ENCODE results near the gene TSPAN5. TPM values are rescaled to one million over a fixed set of nuclear protein-coding genes. Genes with fewer than 3 reads are reported as not detected.

The TSPAN5 gene
- total and polyA plus RNA-seq, 2 of the 4 experiments (the other 2 are of a cell fraction) = 64.8 to 79.6 TPM

DNA sequence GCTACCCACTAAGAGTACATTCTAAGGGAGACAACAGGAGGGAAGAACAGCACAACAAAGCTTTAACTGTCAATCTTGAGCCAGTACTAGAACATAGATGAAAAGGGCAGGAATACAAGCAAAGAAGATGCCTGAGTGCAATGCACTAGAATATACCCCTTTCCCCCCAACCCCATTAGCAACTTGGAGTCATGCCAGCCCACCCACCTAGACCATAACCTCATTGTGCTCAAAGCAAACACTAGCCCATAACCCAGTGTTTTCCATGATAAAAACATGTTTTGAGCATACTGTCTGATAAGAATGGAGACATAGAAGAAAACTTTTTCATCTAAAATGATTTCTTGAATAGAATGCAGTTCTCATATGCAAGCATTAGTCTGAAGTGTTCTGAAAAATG is 214.0 kb downstream of the TSPAN5 start:
- no peak overlapping the region for H3K4me3 ChIP-seq (ENCODE audit: insufficient read depth, low read depth, low read length)
- ATAC-seq (ENCODE audit: low read depth) (no peak), DNase-seq (no peak)
- H3K4me1 ChIP-seq (ENCODE audit: control insufficient read depth, insufficient read depth, low read length) = peaks cover 5% of the 10 kb centered on the region
- H2AFZ ChIP-seq (replicated peaks; ENCODE audit: low read length, poor library complexity) = no peak overlapping the region
- no TSS peak for BruUV-seq (replicated peaks)
- no peak for TF ChIP-seq MAFK (IDR thresholded peaks at IDR 0.05; ENCODE audit: low read depth, low read length)
- no peak for TF ChIP-seq RAD21 (IDR thresholded peaks at IDR 0.05; ENCODE audit: low read length)
- TF ChIP-seq, protein P1, sequence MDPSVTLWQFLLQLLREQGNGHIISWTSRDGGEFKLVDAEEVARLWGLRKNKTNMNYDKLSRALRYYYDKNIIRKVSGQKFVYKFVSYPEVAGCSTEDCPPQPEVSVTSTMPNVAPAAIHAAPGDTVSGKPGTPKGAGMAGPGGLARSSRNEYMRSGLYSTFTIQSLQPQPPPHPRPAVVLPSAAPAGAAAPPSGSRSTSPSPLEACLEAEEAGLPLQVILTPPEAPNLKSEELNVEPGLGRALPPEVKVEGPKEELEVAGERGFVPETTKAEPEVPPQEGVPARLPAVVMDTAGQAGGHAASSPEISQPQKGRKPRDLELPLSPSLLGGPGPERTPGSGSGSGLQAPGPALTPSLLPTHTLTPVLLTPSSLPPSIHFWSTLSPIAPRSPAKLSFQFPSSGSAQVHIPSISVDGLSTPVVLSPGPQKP (IDR thresholded peaks at IDR 0.05; ENCODE audit: borderline replicate concordance, low read depth, low read length) = no peak
- TF ChIP-seq CHD1 (IDR thresholded peaks at IDR 0.05; ENCODE audit: low read depth, low read length) = no peak
- no peak for TF ChIP-seq RCOR1 (IDR thresholded peaks at IDR 0.05; ENCODE audit: insufficient replicate concordance, low read length)
- no peak for TF ChIP-seq NFE2L2 (IDR thresholded peaks at IDR 0.05; ENCODE audit: low read depth, low read length)
- TF ChIP-seq POLR2A (IDR thresholded peaks at IDR 0.05; ENCODE audit: low read depth, low read length) = no peak
- TF ChIP-seq, protein P2, sequence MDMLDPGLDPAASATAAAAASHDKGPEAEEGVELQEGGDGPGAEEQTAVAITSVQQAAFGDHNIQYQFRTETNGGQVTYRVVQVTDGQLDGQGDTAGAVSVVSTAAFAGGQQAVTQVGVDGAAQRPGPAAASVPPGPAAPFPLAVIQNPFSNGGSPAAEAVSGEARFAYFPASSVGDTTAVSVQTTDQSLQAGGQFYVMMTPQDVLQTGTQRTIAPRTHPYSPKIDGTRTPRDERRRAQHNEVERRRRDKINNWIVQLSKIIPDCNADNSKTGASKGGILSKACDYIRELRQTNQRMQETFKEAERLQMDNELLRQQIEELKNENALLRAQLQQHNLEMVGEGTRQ (IDR thresholded peaks at IDR 0.05; ENCODE audit: low read depth, low read length) = no peak
- no peak for TF ChIP-seq FOS (IDR thresholded peaks at IDR 0.05; ENCODE audit: low read depth, low read length)
- TF ChIP-seq, protein P3, sequence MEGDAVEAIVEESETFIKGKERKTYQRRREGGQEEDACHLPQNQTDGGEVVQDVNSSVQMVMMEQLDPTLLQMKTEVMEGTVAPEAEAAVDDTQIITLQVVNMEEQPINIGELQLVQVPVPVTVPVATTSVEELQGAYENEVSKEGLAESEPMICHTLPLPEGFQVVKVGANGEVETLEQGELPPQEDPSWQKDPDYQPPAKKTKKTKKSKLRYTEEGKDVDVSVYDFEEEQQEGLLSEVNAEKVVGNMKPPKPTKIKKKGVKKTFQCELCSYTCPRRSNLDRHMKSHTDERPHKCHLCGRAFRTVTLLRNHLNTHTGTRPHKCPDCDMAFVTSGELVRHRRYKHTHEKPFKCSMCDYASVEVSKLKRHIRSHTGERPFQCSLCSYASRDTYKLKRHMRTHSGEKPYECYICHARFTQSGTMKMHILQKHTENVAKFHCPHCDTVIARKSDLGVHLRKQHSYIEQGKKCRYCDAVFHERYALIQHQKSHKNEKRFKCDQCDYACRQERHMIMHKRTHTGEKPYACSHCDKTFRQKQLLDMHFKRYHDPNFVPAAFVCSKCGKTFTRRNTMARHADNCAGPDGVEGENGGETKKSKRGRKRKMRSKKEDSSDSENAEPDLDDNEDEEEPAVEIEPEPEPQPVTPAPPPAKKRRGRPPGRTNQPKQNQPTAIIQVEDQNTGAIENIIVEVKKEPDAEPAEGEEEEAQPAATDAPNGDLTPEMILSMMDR (conservative IDR thresholded peaks at IDR 0.05; ENCODE audit: low read depth, low read length) = no peak
- no peak for TF ChIP-seq MXI1 (IDR thresholded peaks at IDR 0.05; ENCODE audit: borderline replicate concordance, low read depth, low read length)
- no peak for TF ChIP-seq RFX5 (IDR thresholded peaks at IDR 0.05; ENCODE audit: low read depth, low read length)
- TF ChIP-seq BHLHE40 (IDR thresholded peaks at IDR 0.05; ENCODE audit: low read depth, low read length) = no peak
- TF ChIP-seq CEBPB (IDR thresholded peaks at IDR 0.05; ENCODE audit: low read depth, low read length) = no peak
- no peak for TF ChIP-seq SMC3 (IDR thresholded peaks at IDR 0.05; ENCODE audit: low read depth, low read length)
- no peak for TF ChIP-seq MAZ (IDR thresholded peaks at IDR 0.05; ENCODE audit: borderline replicate concordance, low read depth, low read length)
- H3K36me3 ChIP-seq (ENCODE audit: control insufficient read depth, insufficient read depth, low read length) = peaks cover 12% of the 10 kb centered on the region
- H3K27me3 ChIP-seq (ENCODE audit: control insufficient read depth, insufficient read depth, low read length) = no peaks in the 10 kb centered on the region
- no peak overlapping the region for H3K27ac ChIP-seq (ENCODE audit: insufficient read depth, low read length)
- ChIA-PET CTCF (no interaction called here), POLR2A (ENCODE audit: unreplicated experiment) (no interaction called here)
- H3K9me3 ChIP-seq (ENCODE audit: control insufficient read depth, insufficient read depth, low read length) = no peaks in the 10 kb centered on the region
- no peak overlapping the region for H4K8ac ChIP-seq (ENCODE audit: low read depth in 2 of 2, low read length in 2 of 2)
- no peak overlapping the region for H3K14ac ChIP-seq (replicated peaks; ENCODE audit: low read depth, low read length)
- dilution Hi-C loops (cut with HindIII; ENCODE audit: low sequenced_read_pairs, unreplicated experiment) (no loop called here), intact Hi-C loops (cut with micrococcal nuclease) (no loop called here), in situ Hi-C loops (cut with MboI; ENCODE audit: low sequenced_read_pairs) (no loop called here)
- no peak overlapping the region for H3K56ac ChIP-seq (ENCODE audit: extremely low read depth, insufficient read depth, low read length)
- no peak overlapping the region for H4K5ac ChIP-seq (ENCODE audit: low read depth, low read length)
- no peak overlapping the region for H2AK5ac ChIP-seq (ENCODE audit: low read depth, low read length)
- no peaks in the 10 kb centered on the region; a peak in 1 of 4 replicates for H3K79me1 ChIP-seq (ENCODE audit: low read depth in 1 of 2, low read length in 2 of 2)
- H2BK15ac ChIP-seq (ENCODE audit: low read depth, low read length) = no peak overlapping the region
- no peak overlapping the region for H2BK120ac ChIP-seq (ENCODE audit: low read depth, low read length)
- H2BK5ac ChIP-seq (ENCODE audit: low read depth, low read length, poor library complexity, severe bottlenecking) = no peak overlapping the region
- H4K91ac ChIP-seq (ENCODE audit: insufficient read depth, low read depth, low read length) = no peak overlapping the region
- H3K23ac ChIP-seq (ENCODE audit: low read depth, low read length) = no peak overlapping the region
- H2BK20ac ChIP-seq (ENCODE audit: low read depth, low read length) = no peak overlapping the region
- no peak overlapping the region for H3K18ac ChIP-seq (ENCODE audit: low read depth, low read length)
- H3K4ac ChIP-seq (ENCODE audit: low read depth, low read length) = no peak overlapping the region
- no peak overlapping the region for H3K4me2 ChIP-seq (ENCODE audit: low read depth, low read length)
- no peaks in the 10 kb centered on the region for H4K20me1 ChIP-seq (ENCODE audit: insufficient read depth, low read length)
- H2AK9ac ChIP-seq (replicated peaks; ENCODE audit: low read depth, low read length, poor library complexity) = no peak overlapping the region
- H3K9ac ChIP-seq (ENCODE audit: low read depth, low read length) = no peak overlapping the region
- peaks cover 6% of the 10 kb centered on the region; the same call in 1 of the 2 replicates for H3K9me1 ChIP-seq (ENCODE audit: insufficient read depth, low read length)

All from IMR-90 (cell line).